Vagina (tissue), 2 donors: ENCODE data around the gene TUBA4B. TPM values are rescaled to one million over a fixed set of nuclear protein-coding genes. Genes with fewer than 3 reads are reported as not detected.
A peak's percentile ranks its signal among the peaks of the same experiment; 100 is the strongest.

Experiments
- DNase-seq, 2 donors: peaks; one replicate each; pipeline ENCODE4 v3.0.0-alpha.2; 2017; ENCODE audit errors: extremely low spot score in 2 of 2
- H3K27ac ChIP-seq: fragments of 200-600 bp; sonication (generic); one replicate; pipeline ENCODE4 v1.5.1; 2019
- H3K27me3 ChIP-seq: fragments of 200-600 bp; sonication (generic); one replicate; pipeline ENCODE4 v1.5.1; 2019
- H3K36me3 ChIP-seq, 2 donors: fragments of 200-600 bp; sonication (generic); one replicate each; pipeline ENCODE4 v1.5.1; 2017 to 2019
- H3K4me1 ChIP-seq: fragments of 200-600 bp; sonication (generic); one replicate; pipeline ENCODE4 v1.5.1; 2019
- H3K4me3 ChIP-seq, 2 donors: fragments of 200-600 bp; sonication (generic); 1 replicate in 1 of 2; 2 replicates in 1 of 2; pipeline ENCODE4 v1.5.1; 2016 to 2019
- H3K9me3 ChIP-seq: fragments of 200-600 bp; sonication (generic); one replicate; pipeline ENCODE4 v1.5.1; 2019
- CTCF ChIP-seq, 3 experiments: fragments of 450-650 bp in 2 of 3; fragments of 200-600 bp in 1 of 3; sonication (generic) in 1 of 3; IDR thresholded peaks; one replicate each; pipeline ENCODE4 v1.5.1; 2017 to 2019; ENCODE audit warnings: antibody characterized with exemption in 3 of 3, mild to moderate bottlenecking in 2 of 3, moderate library complexity in 2 of 3
- POLR2A ChIP-seq, 2 donors: fragments of 450-650 bp; IDR thresholded peaks; one replicate each; pipeline ENCODE4 v1.6.1; 2017; ENCODE audit warnings: antibody characterized with exemption in 2 of 2, mild to moderate bottlenecking in 2 of 2, moderate library complexity in 2 of 2
- POLR2AphosphoS5 ChIP-seq, 2 donors: sonication (generic); formaldehyde crosslinking; IDR thresholded peaks; one replicate each; pipeline ENCODE4 v1.9.0; 2017; ENCODE audit warnings: antibody characterized with exemption in 2 of 2, mild to moderate bottlenecking in 2 of 2, low read depth in 1 of 2; ENCODE audit not compliant: insufficient read depth in 1 of 2
- intact Hi-C: fragments of 100-400 bp; cut with DNase I; formaldehyde crosslinking; loops from one replicate; pipeline ENCODE4 v1.15.1; 2023
- microRNA counts, 2 donors: library from miRNA; unstranded; fragments of <30 nt; microRNA quantifications; one replicate each; lab custom pipeline; 2016 to 2017
- microRNA-seq: library from miRNA; unstranded; fragments of <30 nt; microRNA quantifications from one replicate; pipeline ENCODE4, GENCODE V29; 2017; ENCODE audit warnings: borderline number of aligned reads, borderline replicate concordance
- small RNA-seq: library from RNA; depleted of rRNA; stranded (forward); fragments of <200 nt; gene quantifications from one replicate; pipeline ENCODE3, GENCODE V24; 2016
- total RNA-seq: library from RNA; depleted of rRNA; stranded (reverse); fragments of >200 nt; gene quantifications from one replicate; pipeline ENCODE4 v1.2.3, GENCODE V29; 2016

TUBA4B gene
- total RNA-seq, 1 donor from 2014 or later, result not detected

- intact Hi-C loops, result no loop called here
- Histone ChIP-seq H3K9me3 (no peaks in the 10 kb centered on the region), H3K4me1 (no peaks in the 10 kb centered on the region), H3K27me3 (no peaks in the 10 kb centered on the region), H3K36me3 (no peaks in the 10 kb centered on the region), H3K4me3 (no peak overlapping the region), H3K27ac (no peak overlapping the region)
- TF ChIP-seq POLR2A (IDR thresholded peaks at IDR 0.05) (no peak), POLR2AphosphoS5 (IDR thresholded peaks at IDR 0.05; ENCODE audit: insufficient read depth in 1 of 2, low read depth in 1 of 2) (no peak), CTCF (IDR thresholded peaks at IDR 0.05) (no peak)
- peak in 1 of 2 donors; percentile 52 for DNase-seq
Measured at GRCh38 chr2:219314804-219315468, 61.9 kb downstream of the TUBA4B start.

MicroRNA genes within 50 kb of the gene (microRNA counts, 767-probe panel; counts per million panel counts)
- microRNA hsa-miR-153 (lab: Ali Mortazavi, UCI), result 238 to 261 counts per million in 2 donors

Small RNA genes within 50 kb of the gene (microRNA-seq; reads per million reads assigned to microRNA genes)
- not detected for gene MIR153-1

Small RNA genes within 50 kb of the gene (small RNA-seq; reads per million reads assigned to genes)
- gene MIR153-1, result not detected

Other genes starting within 250 kb of the TUBA4B start
- not detected for gene CFAP65, start 211.7 kb upstream of the TUBA4B start, total RNA-seq
- gene IHH, start 192.3 kb upstream of the TUBA4B start, total RNA-seq, result not detected
- gene NHEJ1, start 92.4 kb upstream of the TUBA4B start, total RNA-seq, result 17.7 TPM
- gene SLC23A3, start 83.2 kb upstream of the TUBA4B start, total RNA-seq, result 5.4 TPM
- 32.2 TPM for gene CNPPD1, start 76.3 kb upstream of the TUBA4B start, total RNA-seq
- 43.7 TPM for gene RETREG2, start 75.0 kb upstream of the TUBA4B start, total RNA-seq
- gene ZFAND2B, start 46.5 kb upstream of the TUBA4B start, total RNA-seq, result 52.1 TPM
- gene ABCB6, start 34.3 kb upstream of the TUBA4B start, total RNA-seq, result 23.8 TPM
- 62.4 TPM for gene ATG9A, start 23.6 kb upstream of the TUBA4B start, total RNA-seq
- 98.7 TPM for gene ANKZF1, start 23.4 kb upstream of the TUBA4B start, total RNA-seq
- gene GLB1L, start 7.8 kb upstream of the TUBA4B start, total RNA-seq, result 22.8 TPM
- 12.8 TPM for gene STK16, start 7.8 kb upstream of the TUBA4B start, total RNA-seq
- gene TUBA4A, start 675 bp downstream of the TUBA4B start, total RNA-seq, result 122 TPM
- gene DNAJB2, start 26.1 kb downstream of the TUBA4B start, total RNA-seq, result 92.8 TPM
- gene PTPRN, start 56.2 kb downstream of the TUBA4B start, total RNA-seq, result 7.6 TPM
- gene RESP18, start 79.5 kb downstream of the TUBA4B start, total RNA-seq, result not detected
- 62.9 TPM for gene DNPEP, start 134.7 kb downstream of the TUBA4B start, total RNA-seq
- gene DES, start 165.1 kb downstream of the TUBA4B start, total RNA-seq, result 883 TPM
- gene SPEG, start 181.6 kb downstream of the TUBA4B start, total RNA-seq, result 28.2 TPM
- 35.4 TPM for gene GMPPA, start 245.6 kb downstream of the TUBA4B start, total RNA-seq